ENCODE measurements around the gene LRIT1.

- TF ChIP-seq, protein P1, sequence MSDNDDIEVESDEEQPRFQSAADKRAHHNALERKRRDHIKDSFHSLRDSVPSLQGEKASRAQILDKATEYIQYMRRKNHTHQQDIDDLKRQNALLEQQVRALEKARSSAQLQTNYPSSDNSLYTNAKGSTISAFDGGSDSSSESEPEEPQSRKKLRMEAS (CRISPR knock-in tag; IDR thresholded peaks at IDR 0.05), result no peak
- TF ChIP-seq IRF1 (CRISPR knock-in tag; IDR thresholded peaks at IDR 0.05) (no peak), NR2C2 (CRISPR knock-in tag; IDR thresholded peaks at IDR 0.05) (no peak), FOXP4 (CRISPR knock-in tag; IDR thresholded peaks at IDR 0.05) (no peak), ESRRA (CRISPR knock-in tag; IDR thresholded peaks at IDR 0.05; ENCODE audit: borderline replicate concordance) (no peak)
- TF ChIP-seq, protein P2, sequence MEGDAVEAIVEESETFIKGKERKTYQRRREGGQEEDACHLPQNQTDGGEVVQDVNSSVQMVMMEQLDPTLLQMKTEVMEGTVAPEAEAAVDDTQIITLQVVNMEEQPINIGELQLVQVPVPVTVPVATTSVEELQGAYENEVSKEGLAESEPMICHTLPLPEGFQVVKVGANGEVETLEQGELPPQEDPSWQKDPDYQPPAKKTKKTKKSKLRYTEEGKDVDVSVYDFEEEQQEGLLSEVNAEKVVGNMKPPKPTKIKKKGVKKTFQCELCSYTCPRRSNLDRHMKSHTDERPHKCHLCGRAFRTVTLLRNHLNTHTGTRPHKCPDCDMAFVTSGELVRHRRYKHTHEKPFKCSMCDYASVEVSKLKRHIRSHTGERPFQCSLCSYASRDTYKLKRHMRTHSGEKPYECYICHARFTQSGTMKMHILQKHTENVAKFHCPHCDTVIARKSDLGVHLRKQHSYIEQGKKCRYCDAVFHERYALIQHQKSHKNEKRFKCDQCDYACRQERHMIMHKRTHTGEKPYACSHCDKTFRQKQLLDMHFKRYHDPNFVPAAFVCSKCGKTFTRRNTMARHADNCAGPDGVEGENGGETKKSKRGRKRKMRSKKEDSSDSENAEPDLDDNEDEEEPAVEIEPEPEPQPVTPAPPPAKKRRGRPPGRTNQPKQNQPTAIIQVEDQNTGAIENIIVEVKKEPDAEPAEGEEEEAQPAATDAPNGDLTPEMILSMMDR (IDR thresholded peaks at IDR 0.05), result no peak
- TF ChIP-seq, protein P3, sequence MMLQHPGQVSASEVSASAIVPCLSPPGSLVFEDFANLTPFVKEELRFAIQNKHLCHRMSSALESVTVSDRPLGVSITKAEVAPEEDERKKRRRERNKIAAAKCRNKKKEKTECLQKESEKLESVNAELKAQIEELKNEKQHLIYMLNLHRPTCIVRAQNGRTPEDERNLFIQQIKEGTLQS (CRISPR knock-in tag; conservative IDR thresholded peaks at IDR 0.05), result no peak
Observed at GRCh38 chr10:84227810-84228209, 13.5 kb downstream of the LRIT1 start.
